Measurements from ENCODE around the gene HIC2. TPM values are rescaled to one million over a fixed set of nuclear protein-coding genes. Genes with fewer than 3 reads are reported as not detected.
"Not testable (repeated sequence)": the region's sequence is repeated elsewhere in the genome, so short reads cannot be mapped to it uniquely, and the experiment has no call there.

Gene HIC2
- polyA plus RNA-seq, 1 of the 3 experiments (the other 2 are of a cell fraction): 1.2 TPM

DNA sequence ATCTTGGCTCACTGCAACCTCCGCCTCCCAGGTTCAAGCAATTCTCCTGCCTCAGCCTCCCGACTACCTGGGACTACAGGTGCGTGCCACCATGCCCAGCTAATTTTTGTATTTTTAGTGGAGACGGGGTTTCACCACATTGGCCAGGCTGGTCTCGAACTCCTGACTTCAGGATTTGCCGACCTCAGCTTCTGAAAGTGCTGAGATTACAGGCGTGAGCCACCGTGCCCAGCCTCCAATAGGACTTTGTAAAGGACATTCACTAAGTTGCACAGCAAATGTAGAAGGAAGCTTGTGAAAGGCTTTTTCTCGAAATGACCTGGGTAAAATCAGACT is 37.8 kb downstream of the HIC2 start:
- POLR2A ChIA-PET; H4K20me1 ChIP-seq (ENCODE audit: insufficient read depth); DNase-seq; H3K27me3 ChIP-seq (ENCODE audit: insufficient read depth); H3F3A ChIP-seq (replicated peaks; ENCODE audit: insufficient read depth); H3K9me3 ChIP-seq; H3K27ac ChIP-seq (ENCODE audit: low read depth in 2 of 2, low read length in 1 of 2); H3K36me3 ChIP-seq (replicated peaks in 1 of 2; ENCODE audit: control insufficient read depth in 1 of 2, insufficient read depth in 2 of 2, low read length in 1 of 2); H3K9me2 ChIP-seq; H3K79me2 ChIP-seq (ENCODE audit: insufficient read depth); H3K9ac ChIP-seq; H3K4me1 ChIP-seq (ENCODE audit: control insufficient read depth in 1 of 2, insufficient read depth in 2 of 2, low read depth in 1 of 2, low read length in 1 of 2); H3K4me3 ChIP-seq (ENCODE audit: low read depth in 2 of 2, low read length in 1 of 2); CTCF ChIA-PET; H3K4me2 ChIP-seq; H2AFZ ChIP-seq (ENCODE audit: low read depth): not testable (repeated sequence)
- 96% methylated on average over 9 of the region's 9 CpGs for WGBS (ENCODE audit: low lambda C conversion rate)

DNA sequence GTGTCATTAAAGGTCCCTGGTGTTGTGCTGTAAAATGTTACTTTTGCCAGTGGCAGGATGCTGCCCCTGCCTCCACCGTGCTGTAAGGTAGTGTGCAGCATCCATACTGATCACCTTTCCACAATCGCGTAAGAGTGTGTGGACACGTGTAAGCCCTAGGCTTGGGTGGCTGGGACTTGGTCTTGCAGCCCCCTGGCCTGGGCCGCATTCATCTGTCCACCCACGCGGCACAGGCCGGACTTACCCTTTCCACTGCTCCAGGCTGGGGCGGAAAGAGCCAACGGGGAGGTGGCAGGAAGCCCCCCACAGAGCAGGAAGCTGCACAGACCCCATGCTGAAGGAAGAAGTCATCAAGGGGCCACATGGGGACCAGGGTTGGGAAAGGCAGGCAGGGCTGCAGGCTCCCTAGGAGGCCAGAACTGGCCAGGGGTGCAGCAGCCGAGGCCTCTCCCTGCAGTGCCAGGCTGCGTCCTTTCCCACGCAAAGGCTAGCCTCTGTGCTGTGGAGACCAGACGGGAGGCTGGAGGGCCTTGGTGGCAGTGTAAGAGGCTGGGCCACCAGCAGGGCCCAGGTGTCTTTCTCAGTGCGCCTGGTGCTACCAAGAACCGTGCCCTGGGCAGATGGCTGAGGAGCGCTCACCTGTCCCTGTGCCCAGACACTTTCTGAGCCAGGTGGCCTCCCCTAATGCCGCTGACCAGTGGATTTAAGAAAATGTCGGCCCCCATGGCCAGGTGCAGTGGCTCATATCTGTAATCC is 38.3 kb downstream of the HIC2 start:
- Histone ChIP-seq H3K27ac (ENCODE audit: low read depth in 2 of 2, low read length in 1 of 2) (no peak overlapping the region), H3K9ac (no peak overlapping the region), H3K27me3 (ENCODE audit: insufficient read depth) (no peaks in the 10 kb centered on the region), H3K4me3 (ENCODE audit: low read depth in 2 of 2, low read length in 1 of 2) (no peak overlapping the region), H3K4me1 (ENCODE audit: control insufficient read depth in 1 of 2, insufficient read depth in 2 of 2, low read depth in 1 of 2, low read length in 1 of 2) (peaks cover 0 to 2% of the 10 kb centered on the region in 2 experiments; a peak in 1 of 4 replicates), H3F3A (replicated peaks; ENCODE audit: insufficient read depth) (no peaks in the 10 kb centered on the region), H3K9me2 (no peaks in the 10 kb centered on the region), H3K9me3 (no peaks in the 10 kb centered on the region), H2AFZ (ENCODE audit: low read depth) (no peak overlapping the region), H3K79me2 (ENCODE audit: insufficient read depth) (no peaks in the 10 kb centered on the region), H4K20me1 (ENCODE audit: insufficient read depth) (no peaks in the 10 kb centered on the region), H3K4me2 (no peak overlapping the region), H3K36me3 (replicated peaks in 1 of 2; ENCODE audit: control insufficient read depth in 1 of 2, insufficient read depth in 2 of 2, low read length in 1 of 2) (no peaks in the 10 kb centered on the region)
- no peak for DNase-seq
- WGBS (ENCODE audit: low lambda C conversion rate): 97% methylated on average over 10 of the region's 19 CpGs
- CTCF ChIA-PET: interaction anchor here (1.2 kb wide), 1 partner anchor 11 kb away, joined by 4 read pairs; no protein-coding TSS in a partner anchor
- no peak for TF ChIP-seq RAD21 (IDR thresholded peaks at IDR 0.05; ENCODE audit: low read length)
- POLR2A ChIA-PET: no interaction called here

DNA sequence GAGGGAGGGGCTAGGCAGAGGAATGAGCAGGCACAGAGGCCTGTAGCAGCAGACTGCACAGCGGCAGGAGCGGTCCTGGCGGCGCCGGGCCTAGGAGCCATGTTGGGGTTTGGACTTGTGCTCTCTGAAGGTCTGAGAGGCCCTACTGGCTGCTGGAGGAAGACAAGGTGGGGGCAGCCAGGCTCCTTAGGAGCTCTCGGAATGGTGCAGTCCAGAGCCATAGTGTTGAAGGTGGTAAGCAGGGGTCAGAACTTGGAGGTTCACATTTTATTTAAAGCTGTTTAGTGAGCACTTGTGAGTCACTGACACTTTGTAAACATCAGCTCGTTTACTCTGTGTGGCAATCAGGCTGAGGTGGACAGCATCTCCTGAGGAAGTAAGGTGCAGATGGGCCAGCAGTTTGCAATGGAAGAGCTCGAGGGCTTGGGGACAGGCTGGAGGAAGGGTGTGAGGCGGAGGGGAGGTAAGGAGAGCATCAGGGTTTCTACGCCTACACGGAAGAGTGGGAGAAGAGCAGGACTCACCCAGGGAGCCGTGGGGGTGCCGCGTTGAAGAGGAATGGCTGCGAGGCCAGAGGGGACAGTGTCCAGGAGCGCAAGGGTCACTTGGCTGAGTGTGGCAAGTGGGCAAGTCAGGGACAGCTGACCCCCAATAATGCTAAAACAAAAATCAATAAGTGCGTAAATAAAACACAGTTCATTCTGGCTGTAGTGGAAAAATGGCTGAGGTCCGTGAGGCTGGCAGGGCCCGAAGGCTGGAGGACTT is 40.0 kb downstream of the HIC2 start:
- ChIA-PET POLR2A (no interaction called here), CTCF (interaction anchor here (1.2 kb wide), 2 partner anchors 13 to 14 kb away, joined by 3 to 4 read pairs; no protein-coding TSS in a partner anchor)
- Histone ChIP-seq H2AFZ (ENCODE audit: low read depth) (no peak overlapping the region), H3K36me3 (replicated peaks in 1 of 2; ENCODE audit: control insufficient read depth in 1 of 2, insufficient read depth in 2 of 2, low read length in 1 of 2) (no peaks in the 10 kb centered on the region), H3F3A (replicated peaks; ENCODE audit: insufficient read depth) (no peaks in the 10 kb centered on the region), H3K27me3 (ENCODE audit: insufficient read depth) (no peaks in the 10 kb centered on the region), H3K79me2 (ENCODE audit: insufficient read depth) (no peaks in the 10 kb centered on the region), H3K4me2 (no peak overlapping the region), H3K4me3 (ENCODE audit: low read depth in 2 of 2, low read length in 1 of 2) (no peak overlapping the region), H4K20me1 (ENCODE audit: insufficient read depth) (no peaks in the 10 kb centered on the region), H3K9ac (no peak overlapping the region), H3K4me1 (ENCODE audit: control insufficient read depth in 1 of 2, insufficient read depth in 2 of 2, low read depth in 1 of 2, low read length in 1 of 2) (no peaks in the 10 kb centered on the region), H3K27ac (ENCODE audit: low read depth in 2 of 2, low read length in 1 of 2) (no peak overlapping the region), H3K9me3 (no peaks in the 10 kb centered on the region), H3K9me2 (no peaks in the 10 kb centered on the region)
- 82% methylated on average over 19 of the region's 19 CpGs for WGBS (ENCODE audit: low lambda C conversion rate)
- no peak for DNase-seq
- TF ChIP-seq TAF1 (IDR thresholded peaks at IDR 0.05; ENCODE audit: borderline replicate concordance, low read depth, low read length) (no peak), MEF2A (IDR thresholded peaks at IDR 0.05; ENCODE audit: borderline replicate concordance, low read depth) (no peak), RXRA (IDR thresholded peaks at IDR 0.05; ENCODE audit: borderline replicate concordance, low read depth) (no peak), FOXM1 (IDR thresholded peaks at IDR 0.05; ENCODE audit: low read depth) (no peak), RCOR1 (IDR thresholded peaks at IDR 0.05; ENCODE audit: low read length) (no peak), FOXJ3 (CRISPR knock-in tag; IDR thresholded peaks at IDR 0.05) (no peak), NRF1 (IDR thresholded peaks at IDR 0.05; ENCODE audit: low read depth, low read length) (no peak)

DNA sequence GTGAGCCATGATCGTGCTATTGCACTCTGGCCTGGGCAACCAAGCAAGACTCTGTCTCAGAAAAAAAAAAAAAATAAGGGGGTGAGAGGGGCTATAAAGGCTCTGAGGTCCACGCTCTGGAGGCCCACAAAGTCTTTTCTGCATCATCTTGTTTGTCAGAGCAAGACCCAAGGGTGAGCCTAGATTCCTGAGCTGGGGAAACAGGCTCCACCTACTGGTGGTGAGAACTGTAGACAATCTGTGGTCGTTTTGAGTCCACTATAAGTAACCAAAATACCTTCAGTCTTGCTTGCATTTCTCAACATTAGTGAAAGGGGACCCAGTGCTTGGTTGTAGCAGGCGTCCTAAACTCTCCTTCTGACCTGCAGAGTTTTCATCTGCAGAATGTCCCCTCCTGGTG is 45.5 kb downstream of the HIC2 start:
- WGBS (ENCODE audit: low lambda C conversion rate): no CpG with 5 or more reads among the region's 4 CpGs
- H3K4me2 ChIP-seq; H3K4me3 ChIP-seq (ENCODE audit: low read depth in 2 of 2, low read length in 1 of 2); H3K27ac ChIP-seq (ENCODE audit: low read depth in 2 of 2, low read length in 1 of 2); H4K20me1 ChIP-seq (ENCODE audit: insufficient read depth); H2AFZ ChIP-seq (ENCODE audit: low read depth); H3K9me3 ChIP-seq; DNase-seq; H3K79me2 ChIP-seq (ENCODE audit: insufficient read depth); H3K27me3 ChIP-seq (ENCODE audit: insufficient read depth); CTCF ChIA-PET; H3K9me2 ChIP-seq; H3F3A ChIP-seq (replicated peaks; ENCODE audit: insufficient read depth); H3K36me3 ChIP-seq (replicated peaks in 1 of 2; ENCODE audit: control insufficient read depth in 1 of 2, insufficient read depth in 2 of 2, low read length in 1 of 2); H3K4me1 ChIP-seq (ENCODE audit: control insufficient read depth in 1 of 2, insufficient read depth in 2 of 2, low read depth in 1 of 2, low read length in 1 of 2); POLR2A ChIA-PET; H3K9ac ChIP-seq: not testable (repeated sequence)

GRCh38 chr22:21467337-21468193 is 50.4 kb downstream of the HIC2 start, which contains the start of gene TMEM191C:
Gene TMEM191C, plus strand, starts transcription at chr22:21467387. Its CDS starts 73 bp downstream, at chr22:21467460.
- H3K9me2 ChIP-seq; DNase-seq; H3K9me3 ChIP-seq; H4K20me1 ChIP-seq (ENCODE audit: insufficient read depth); H3K9ac ChIP-seq; H2AFZ ChIP-seq (ENCODE audit: low read depth); H3K27me3 ChIP-seq (ENCODE audit: insufficient read depth); POLR2A ChIA-PET; H3K79me2 ChIP-seq (ENCODE audit: insufficient read depth); H3K27ac ChIP-seq (ENCODE audit: low read depth in 2 of 2, low read length in 1 of 2); H3K4me2 ChIP-seq; H3K4me1 ChIP-seq (ENCODE audit: control insufficient read depth in 1 of 2, insufficient read depth in 2 of 2, low read depth in 1 of 2, low read length in 1 of 2); CTCF ChIA-PET; H3K36me3 ChIP-seq (replicated peaks in 1 of 2; ENCODE audit: control insufficient read depth in 1 of 2, insufficient read depth in 2 of 2, low read length in 1 of 2); H3F3A ChIP-seq (replicated peaks; ENCODE audit: insufficient read depth): not testable (repeated sequence)
- WGBS (ENCODE audit: low lambda C conversion rate): no CpG with 5 or more reads among the region's 74 CpGs
- peak within 1 kb of the TSS in 1 of 2 experiments; percentile 35; a peak in 2 of 4 replicates for H3K4me3 ChIP-seq (ENCODE audit: low read depth in 2 of 2, low read length in 1 of 2)
